ENCODE data around the gene JPH4.

Gene JPH4

DNA sequence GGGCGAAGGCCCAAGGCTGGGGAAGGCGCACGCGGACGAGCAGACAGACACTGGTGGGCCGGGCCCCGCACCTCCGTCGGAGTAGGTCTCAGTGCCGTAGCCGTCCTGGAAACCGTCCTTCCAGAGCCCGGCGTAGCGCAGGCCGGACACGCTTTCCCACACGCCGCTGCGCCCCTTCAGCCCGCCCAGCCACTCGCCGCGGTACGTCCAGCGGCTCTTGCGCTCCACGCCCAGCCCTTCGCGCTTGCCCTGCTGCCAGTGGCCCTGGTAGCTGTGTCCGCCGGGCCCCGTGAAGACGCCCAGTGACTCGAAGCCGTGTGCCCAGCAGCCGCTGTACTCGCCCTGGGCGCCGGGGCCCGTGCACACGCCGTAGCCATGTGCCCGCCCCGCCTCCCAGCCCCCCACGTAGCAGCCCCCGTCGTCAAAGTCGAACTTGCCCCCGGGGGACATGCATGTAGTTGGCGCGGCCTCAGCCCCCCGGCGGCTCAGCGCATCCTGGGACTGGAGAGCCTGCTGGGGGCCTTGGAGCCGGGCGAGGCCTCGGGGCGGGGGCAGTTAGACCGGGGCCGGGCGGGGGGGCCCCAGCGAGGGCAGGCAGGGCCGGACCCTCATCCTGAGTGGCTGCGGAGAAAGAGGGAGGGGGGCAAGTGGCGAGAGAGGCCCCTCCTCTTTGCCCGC, 1.4 kb downstream of the JPH4 start:
- TF ChIP-seq, protein P1, sequence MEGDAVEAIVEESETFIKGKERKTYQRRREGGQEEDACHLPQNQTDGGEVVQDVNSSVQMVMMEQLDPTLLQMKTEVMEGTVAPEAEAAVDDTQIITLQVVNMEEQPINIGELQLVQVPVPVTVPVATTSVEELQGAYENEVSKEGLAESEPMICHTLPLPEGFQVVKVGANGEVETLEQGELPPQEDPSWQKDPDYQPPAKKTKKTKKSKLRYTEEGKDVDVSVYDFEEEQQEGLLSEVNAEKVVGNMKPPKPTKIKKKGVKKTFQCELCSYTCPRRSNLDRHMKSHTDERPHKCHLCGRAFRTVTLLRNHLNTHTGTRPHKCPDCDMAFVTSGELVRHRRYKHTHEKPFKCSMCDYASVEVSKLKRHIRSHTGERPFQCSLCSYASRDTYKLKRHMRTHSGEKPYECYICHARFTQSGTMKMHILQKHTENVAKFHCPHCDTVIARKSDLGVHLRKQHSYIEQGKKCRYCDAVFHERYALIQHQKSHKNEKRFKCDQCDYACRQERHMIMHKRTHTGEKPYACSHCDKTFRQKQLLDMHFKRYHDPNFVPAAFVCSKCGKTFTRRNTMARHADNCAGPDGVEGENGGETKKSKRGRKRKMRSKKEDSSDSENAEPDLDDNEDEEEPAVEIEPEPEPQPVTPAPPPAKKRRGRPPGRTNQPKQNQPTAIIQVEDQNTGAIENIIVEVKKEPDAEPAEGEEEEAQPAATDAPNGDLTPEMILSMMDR (conservative IDR thresholded peaks at IDR 0.05), result no peak
- TF ChIP-seq ZFX (IDR thresholded peaks at IDR 0.05), result no peak
- no peak overlapping the region for H3K27ac ChIP-seq

DNA sequence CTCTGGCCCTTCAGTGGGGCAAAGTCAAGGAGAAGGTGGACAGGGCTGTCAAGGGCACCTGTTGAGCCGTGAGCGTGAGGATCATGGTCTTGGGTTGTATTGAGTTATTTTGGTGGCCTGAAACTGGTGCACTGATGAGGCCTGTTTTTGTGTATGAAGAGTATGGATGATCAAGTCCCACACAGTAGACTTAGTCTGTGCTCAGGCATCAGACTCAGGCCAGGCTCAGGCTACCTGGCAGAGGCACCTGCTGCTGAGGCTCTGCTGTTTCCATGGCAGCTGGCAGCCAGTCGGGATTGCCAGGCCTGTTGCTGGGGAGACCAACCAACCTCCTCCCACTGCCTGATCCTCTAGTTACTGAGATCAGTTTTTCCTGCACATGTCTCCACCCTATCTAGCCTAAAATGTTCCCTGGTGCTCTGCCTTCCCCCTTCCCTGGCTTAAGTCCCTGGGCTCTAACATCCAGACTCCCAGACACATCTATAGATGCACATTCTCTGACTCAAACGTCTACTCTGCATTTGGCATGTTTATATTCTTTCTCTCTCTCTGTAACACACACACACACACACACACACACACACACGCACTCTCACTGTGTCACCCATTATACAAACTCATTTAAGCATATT, 5.1 kb downstream of the JPH4 start:
- no peak overlapping the region for H3K27ac ChIP-seq
- TF ChIP-seq, protein P1 (conservative IDR thresholded peaks at IDR 0.05), result no peak
- no peak for TF ChIP-seq ZFX (IDR thresholded peaks at IDR 0.05)

DNA sequence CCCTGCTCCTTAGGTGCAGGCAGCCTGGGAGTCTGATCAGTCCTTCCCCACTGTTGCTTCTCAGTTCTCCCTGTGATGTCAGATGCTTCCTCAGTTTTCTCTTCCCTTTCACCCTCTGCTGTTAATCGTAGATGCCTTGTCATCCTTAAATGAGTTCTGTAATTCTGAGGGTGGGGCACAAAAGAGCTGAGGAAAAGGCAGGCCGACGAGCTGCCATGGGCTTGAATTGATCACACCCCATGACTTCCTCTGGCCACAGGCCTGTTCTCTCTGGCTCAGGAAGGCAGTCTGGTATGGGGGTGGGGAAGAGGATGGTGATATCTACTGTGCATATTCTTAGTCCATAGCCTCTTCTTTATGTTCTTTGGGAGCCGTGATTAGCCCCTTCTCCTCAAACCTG, 5.8 kb downstream of the JPH4 start:
- no peak for TF ChIP-seq ZFX (IDR thresholded peaks at IDR 0.05)
- TF ChIP-seq, protein P1 (conservative IDR thresholded peaks at IDR 0.05), result no peak
- no peak overlapping the region for H3K27ac ChIP-seq

DNA sequence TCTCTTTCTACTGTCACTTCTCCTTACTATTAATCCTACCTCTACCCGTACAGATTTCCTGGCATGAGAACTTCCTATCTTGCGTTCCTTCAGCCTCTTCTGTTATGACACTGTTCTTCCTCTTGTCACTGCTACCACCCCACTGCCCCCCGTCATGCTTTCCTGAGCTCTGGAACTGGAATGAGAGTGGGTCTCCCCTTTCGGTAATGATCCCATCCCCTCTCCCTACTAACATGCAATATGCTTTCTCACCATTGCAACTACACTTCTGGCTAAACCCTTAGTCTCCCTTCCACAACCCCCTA, 6.1 kb downstream of the JPH4 start:
- H3K27ac ChIP-seq, result no peak overlapping the region
- TF ChIP-seq ZFX (IDR thresholded peaks at IDR 0.05), result no peak
- TF ChIP-seq, protein P1 (conservative IDR thresholded peaks at IDR 0.05), result no peak

DNA sequence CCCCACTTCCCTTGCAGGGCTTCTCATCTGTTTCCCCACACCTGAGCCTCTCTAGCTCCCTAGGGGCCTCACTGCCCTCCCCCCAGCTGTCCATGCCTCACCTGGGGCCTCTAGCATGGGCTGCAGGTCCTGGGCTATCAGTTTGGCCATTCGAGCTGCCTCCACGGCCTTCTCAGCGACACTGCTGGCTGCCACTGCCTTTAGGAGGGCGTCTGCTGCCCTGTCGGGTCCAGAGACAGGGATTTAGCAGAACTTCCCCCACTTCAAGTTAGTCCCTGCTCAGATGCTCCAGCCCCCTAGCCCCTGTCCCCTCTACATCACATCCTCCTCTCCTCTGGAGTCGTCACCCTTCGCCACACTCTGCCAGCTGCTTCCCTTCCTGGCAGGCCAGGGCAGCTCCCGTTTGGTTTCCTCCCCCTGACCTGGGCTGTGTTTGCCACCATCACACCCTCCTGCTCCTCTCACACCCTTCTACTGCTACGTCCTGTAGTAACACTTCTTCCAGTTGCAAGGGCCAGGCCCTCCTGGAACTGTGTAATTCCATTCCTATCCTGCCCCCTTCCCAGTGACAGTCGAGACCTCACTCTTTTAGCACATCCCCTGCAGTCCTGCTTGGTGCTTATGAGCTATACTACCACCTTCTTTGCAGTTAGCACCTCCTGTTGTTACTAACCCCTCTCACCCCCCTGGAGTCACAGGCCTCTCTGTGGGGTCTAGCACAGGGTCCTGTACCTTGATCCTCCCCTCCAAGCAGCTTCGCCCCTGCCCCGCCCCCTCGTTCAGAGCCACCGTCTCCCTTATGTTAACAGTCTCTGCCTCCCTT, 6.7 kb downstream of the JPH4 start:
- H3K27ac ChIP-seq, result no peak overlapping the region

DNA sequence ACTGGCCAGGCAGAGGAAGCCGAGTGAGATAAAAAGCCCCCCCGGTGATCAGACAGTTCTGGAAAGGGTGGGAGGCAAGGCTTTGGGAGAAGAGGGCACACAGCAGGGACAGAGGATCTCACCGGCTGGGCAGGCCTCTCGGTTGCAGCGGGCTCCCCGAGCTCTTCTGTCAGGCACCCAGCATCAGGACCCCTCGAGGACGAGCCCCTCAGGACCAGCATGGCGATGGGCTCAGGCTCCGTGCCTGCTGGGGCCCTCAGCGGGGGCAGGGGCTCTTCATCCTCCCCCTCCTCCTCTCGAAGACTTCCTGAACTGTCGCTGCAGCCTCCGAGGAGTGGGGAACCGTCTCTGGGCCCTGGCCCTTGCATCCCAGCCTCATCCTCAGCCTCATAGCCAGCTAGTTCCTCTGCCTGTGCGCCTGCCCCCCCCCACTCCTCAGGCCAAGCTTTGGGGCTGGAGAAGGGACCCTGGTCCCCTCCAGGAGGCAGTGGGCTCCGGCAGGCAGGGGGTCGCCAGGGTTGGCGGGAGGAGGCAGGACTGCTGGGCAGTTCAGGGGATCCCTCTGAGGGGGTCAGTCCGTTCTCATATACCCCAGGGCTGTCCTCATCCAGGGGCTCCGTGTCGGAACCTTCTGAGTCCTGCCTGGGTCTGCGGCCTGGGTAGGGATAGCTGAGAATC, 7.6 kb downstream of the JPH4 start:
- H3K27ac ChIP-seq, result no peak overlapping the region
- TF ChIP-seq, protein P1 (conservative IDR thresholded peaks at IDR 0.05), result no peak
- no peak for TF ChIP-seq ZFX (IDR thresholded peaks at IDR 0.05)

More for the DNA sequence above, 6.7 kb downstream of the JPH4 start:
- TF ChIP-seq ZFX (IDR thresholded peaks at IDR 0.05), result no peak
- TF ChIP-seq, protein P1 (conservative IDR thresholded peaks at IDR 0.05), result no peak
